HepG2 (cell line): ENCODE data around the gene CYB5B. TPM values are rescaled to one million over a fixed set of nuclear protein-coding genes. Genes with fewer than 3 reads are reported as not detected.
A peak's percentile ranks its signal among the peaks of the same experiment; 100 is the strongest.

Experiments
- CEBPB ChIP-seq: IDR thresholded peaks from 2 replicates; pipeline ENCODE4 v1.6.1; 2011; ENCODE audit warnings: low read depth, low read length, improper control_type of control experiment, borderline replicate concordance
- CREB3 ChIP-seq: sonication (generic); formaldehyde crosslinking; IDR thresholded peaks from 2 replicates; pipeline ENCODE4 v1.5.0; 2020; ENCODE audit warnings: missing genetic modification reagents
- EEA1 ChIP-seq: sonication (generic); formaldehyde crosslinking; IDR thresholded peaks from 2 replicates; pipeline ENCODE4 v1.5.1; 2020; ENCODE audit warnings: mild to moderate bottlenecking, missing genetic modification reagents, borderline replicate concordance
- HMG20A ChIP-seq: IDR thresholded peaks from 2 replicates; pipeline ENCODE4 v1.6.1; 2016; ENCODE audit warnings: borderline replicate concordance
- ISL2 ChIP-seq: sonication (generic); formaldehyde crosslinking; IDR thresholded peaks from 2 replicates; pipeline ENCODE4 v1.5.0; 2020; ENCODE audit warnings: missing genetic modification reagents
- NAIF1 ChIP-seq: sonication (generic); formaldehyde crosslinking; IDR thresholded peaks from 2 replicates; pipeline ENCODE4 v1.5.0; 2020; ENCODE audit warnings: mild to moderate bottlenecking, missing genetic modification reagents, borderline replicate concordance
- RBFOX2 ChIP-seq: fragments of 200-400 bp; formaldehyde crosslinking; IDR thresholded peaks from 2 replicates; pipeline ENCODE4 v1.6.1; 2017; ENCODE audit warnings: low read depth, mild to moderate bottlenecking, low read length
- STAT6 ChIP-seq: sonication (generic); formaldehyde crosslinking; IDR thresholded peaks from 2 replicates; pipeline ENCODE4 v1.4.0; 2020; ENCODE audit warnings: missing genetic modification reagents, mild to moderate bottlenecking, borderline replicate concordance
- TAF1 ChIP-seq: sonication (generic); formaldehyde crosslinking; IDR thresholded peaks from 2 replicates; pipeline ENCODE4 v1.4.0; 2020; ENCODE audit warnings: missing genetic modification reagents
- TEF ChIP-seq: sonication (generic); formaldehyde crosslinking; IDR thresholded peaks from 2 replicates; pipeline ENCODE4 v1.5.0; 2020; ENCODE audit warnings: missing genetic modification reagents
- TIGD3 ChIP-seq: sonication (generic); formaldehyde crosslinking; IDR thresholded peaks from 2 replicates; pipeline ENCODE4 v1.5.1; 2020; ENCODE audit warnings: mild to moderate bottlenecking, missing genetic modification reagents, borderline replicate concordance
- U2AF1 ChIP-seq: fragments of 200-400 bp; formaldehyde crosslinking; optimal IDR thresholded peaks from 2 replicates; pipeline ENCODE3; 2017; ENCODE audit warnings: mild to moderate bottlenecking, low read depth, low read length
- WIZ ChIP-seq: sonication (generic); formaldehyde crosslinking; IDR thresholded peaks from 2 replicates; pipeline ENCODE4 v1.5.1; 2020; ENCODE audit warnings: mild to moderate bottlenecking, missing genetic modification reagents
- ZBTB20 ChIP-seq: sonication (generic); formaldehyde crosslinking; IDR thresholded peaks from 2 replicates; pipeline ENCODE4 v1.8.1; 2023; ENCODE audit warnings: missing genetic modification reagents, low read depth, mild to moderate bottlenecking, borderline replicate concordance
- ZBTB3 ChIP-seq: sonication (generic); formaldehyde crosslinking; IDR thresholded peaks from 2 replicates; pipeline ENCODE4 v1.4.0; 2020; ENCODE audit warnings: low read depth, mild to moderate bottlenecking, moderate library complexity, missing genetic modification reagents, borderline replicate concordance
- ZNF343 ChIP-seq: sonication (generic); formaldehyde crosslinking; IDR thresholded peaks from 2 replicates; pipeline ENCODE4 v1.4.0; 2020; ENCODE audit warnings: mild to moderate bottlenecking, missing genetic modification reagents
- ZNF362 ChIP-seq: sonication (generic); formaldehyde crosslinking; IDR thresholded peaks from 2 replicates; pipeline ENCODE4 v1.4.0; 2020; ENCODE audit warnings: missing genetic modification reagents, mild to moderate bottlenecking, borderline replicate concordance
- ZNF484 ChIP-seq: sonication (generic); formaldehyde crosslinking; IDR thresholded peaks from 2 replicates; pipeline ENCODE4 v1.5.1; 2020; ENCODE audit warnings: mild to moderate bottlenecking, low read depth, missing genetic modification reagents, borderline replicate concordance
- ZNF530 ChIP-seq: sonication (generic); formaldehyde crosslinking; IDR thresholded peaks from 2 replicates; pipeline ENCODE4 v1.5.0; 2020; ENCODE audit warnings: low read depth, mild to moderate bottlenecking, missing genetic modification reagents
- ZNF644 ChIP-seq: IDR thresholded peaks from 2 replicates; pipeline ENCODE4 v1.6.1; 2016; ENCODE audit warnings: low read depth
- ZNF878 ChIP-seq: sonication (generic); formaldehyde crosslinking; IDR thresholded peaks from 2 replicates; pipeline ENCODE4 v1.8.1; 2023; ENCODE audit warnings: mild to moderate bottlenecking, missing genetic modification reagents, moderate library complexity
- ZZZ3 ChIP-seq: sonication (generic); formaldehyde crosslinking; IDR thresholded peaks from 2 replicates; pipeline ENCODE4 v1.4.0; 2020; ENCODE audit warnings: missing genetic modification reagents, mild to moderate bottlenecking, borderline replicate concordance
- polyA plus RNA-seq, 8 experiments: library from polyadenylated mRNA; depleted of rRNA in 3 of 8; stranded (reverse) in 7 of 8; unstranded in 1 of 8; fragments of >200 nt; fragmentation: Illumina TruSeq in 4 of 8; extraction: Trizol in 4 of 8; gene quantifications; 2 replicates each; pipeline versions ENCODE4 v1.2.1 to v1.2.3, GENCODE V29; 2011 to 2016; ENCODE audit warnings: low read depth in 4 of 8, missing spikeins in 1 of 8, mixed read lengths in 1 of 8; ENCODE audit not compliant: insufficient read depth in 1 of 8
- total RNA-seq, 5 experiments: library from RNA; depleted of rRNA; stranded (reverse); fragments of >200 nt; fragmentation: Illumina TruSeq; extraction: Trizol; gene quantifications; 2 replicates each; pipeline ENCODE4 v1.2.3, GENCODE V29; 2016; ENCODE audit warnings: low read depth in 1 of 5

The CYB5B gene
- total and polyA plus RNA-seq, 2 of the 13 experiments (the other 11 are each of a cell fraction or from before 2014, with no cell fraction given): 234 to 432 TPM

- TF ChIP-seq EEA1 (CRISPR knock-in tag) (no peak), ZNF878 (CRISPR knock-in tag) (no peak), U2AF1 (peak; percentile 1), HMG20A (CRISPR knock-in tag) (no peak), ISL2 (0 out of 2 replicates have a peak, but pooled peaks have one; percentile 8), TIGD3 (CRISPR knock-in tag) (no peak), ZBTB20 (CRISPR knock-in tag) (no peak), CREB3 (CRISPR knock-in tag) (no peak; the same call in 1 of the 2 replicates), NAIF1 (no peak), ZBTB3 (CRISPR knock-in tag) (no peak), WIZ (0 out of 2 replicates have a peak, but pooled peaks have one; percentile 7), ZNF644 (CRISPR knock-in tag) (no peak), ZZZ3 (CRISPR knock-in tag) (no peak), ZNF530 (CRISPR knock-in tag) (no peak), TEF (CRISPR knock-in tag) (0 out of 2 replicates have a peak, but pooled peaks have one; percentile 17), STAT6 (0 out of 2 replicates have a peak, but pooled peaks have one; percentile 23), ZNF484 (CRISPR knock-in tag) (no peak), TAF1 (CRISPR knock-in tag) (no peak), CEBPB (no peak), ZNF362 (no peak; the same call in 1 of the 2 replicates), ZNF343 (CRISPR knock-in tag) (no peak), RBFOX2 (peak; percentile 68)
These were observed 741 bp downstream of the CYB5B start (continued) for GRCh38 chr16:69424935-69425784.
